GM21576 (cell line): ENCODE data around the gene ACAD10.
A peak's percentile ranks its signal among the peaks of the same experiment; 100 is the strongest.
"Not testable (repeated sequence)": the region's sequence is repeated elsewhere in the genome, so short reads cannot be mapped to it uniquely, and the experiment has no call there.

Experiments used
- ATAC-seq: cut with Tn5 transposase; IDR thresholded peaks from one replicate; pipeline ENCODE4 v1.9.1; 2021; ENCODE audit warnings: mild to moderate bottlenecking, moderate library complexity; ENCODE audit not compliant: unreplicated experiment

The ACAD10 gene

GRCh38 chr12:111685811-111686573 lies at the start of gene ACAD10, which contains the start of gene BRAP:
Gene ACAD10 (plus strand): TSS chr12:111686053. CDS start chr12:111692710, 6,657 bp downstream.
Gene BRAP (minus strand): TSS chr12:111685956. CDS start chr12:111685792, 164 bp downstream.
- ATAC-seq, result peak; percentile 93

GRCh38 chr12:111636209-111636945 lies 49.5 kb upstream of the ACAD10 start:
- ATAC-seq, result no peak

GRCh38 chr12:111638556-111638955 lies 47.3 kb upstream of the ACAD10 start:
- ATAC-seq, result no peak

GRCh38 chr12:111640506-111640905 lies 45.3 kb upstream of the ACAD10 start:
- no peak for ATAC-seq

GRCh38 chr12:111642681-111643426 lies 43.0 kb upstream of the ACAD10 start:
- no peak for ATAC-seq

- no peak for ATAC-seq
Observed at GRCh38 chr12:111643427-111643826, 42.4 kb upstream of the ACAD10 start.

- no peak for ATAC-seq
Observed at GRCh38 chr12:111645433-111645832, 40.4 kb upstream of the ACAD10 start.

GRCh38 chr12:111650912-111651311 lies 34.9 kb upstream of the ACAD10 start:
- no peak for ATAC-seq

- not testable (repeated sequence) for ATAC-seq
Observed at GRCh38 chr12:111652530-111652929, 33.3 kb upstream of the ACAD10 start.

GRCh38 chr12:111653596-111653995 lies 32.3 kb upstream of the ACAD10 start:
- no peak for ATAC-seq

GRCh38 chr12:111655356-111655755 lies 30.5 kb upstream of the ACAD10 start:
- no peak for ATAC-seq

- ATAC-seq, result no peak
Observed at GRCh38 chr12:111656016-111656415, 29.8 kb upstream of the ACAD10 start.

GRCh38 chr12:111664499-111664898 lies 21.4 kb upstream of the ACAD10 start:
- ATAC-seq, result no peak

GRCh38 chr12:111664961-111665865 lies 20.6 kb upstream of the ACAD10 start:
- no peak for ATAC-seq

GRCh38 chr12:111672822-111673381 lies 13.0 kb upstream of the ACAD10 start:
- ATAC-seq, result no peak

GRCh38 chr12:111673503-111673902 lies 12.3 kb upstream of the ACAD10 start:
- ATAC-seq, result no peak

- ATAC-seq, result no peak
Observed at GRCh38 chr12:111677186-111677585, 8.7 kb upstream of the ACAD10 start.

- ATAC-seq, result not testable (repeated sequence)
Observed at GRCh38 chr12:111684485-111685198, 1.2 kb upstream of the ACAD10 start.

GRCh38 chr12:111685322-111685810 lies 487 bp upstream of the ACAD10 start:
- ATAC-seq, result no peak
